ENCODE measurements around the gene RUVBL2.

GRCh38 chr19:48985711-48986110 lies 8.0 kb upstream of the RUVBL2 start:
- TF ChIP-seq POLR2A (IDR thresholded peaks at IDR 0.05) = no peak
- no peak for TF ChIP-seq CTCF (IDR thresholded peaks at IDR 0.05)

Data from gastroesophageal sphincter (tissue), 3 donors.